Epidermal melanocyte (primary cell): ENCODE data around the gene PMIS2.

Experiments
- DNase-seq: peaks from one replicate; pipeline ENCODE4 v3.0.0; 2011; ENCODE audit warnings: low spot score; ENCODE audit not compliant: insufficient read length

PMIS2 gene

GRCh38 chr19:35585848-35586247 lies at the start of gene PMIS2:
Gene PMIS2 (plus strand): TSS chr19:35586173. CDS start chr19:35586260, 87 bp downstream.
- DNase-seq: no peak

GRCh38 chr19:35539314-35539713 lies 46.7 kb upstream of the PMIS2 start:
- DNase-seq: no peak

- no peak for DNase-seq
Measured at GRCh38 chr19:35539850-35540249, 46.1 kb upstream of the PMIS2 start.

DNA sequence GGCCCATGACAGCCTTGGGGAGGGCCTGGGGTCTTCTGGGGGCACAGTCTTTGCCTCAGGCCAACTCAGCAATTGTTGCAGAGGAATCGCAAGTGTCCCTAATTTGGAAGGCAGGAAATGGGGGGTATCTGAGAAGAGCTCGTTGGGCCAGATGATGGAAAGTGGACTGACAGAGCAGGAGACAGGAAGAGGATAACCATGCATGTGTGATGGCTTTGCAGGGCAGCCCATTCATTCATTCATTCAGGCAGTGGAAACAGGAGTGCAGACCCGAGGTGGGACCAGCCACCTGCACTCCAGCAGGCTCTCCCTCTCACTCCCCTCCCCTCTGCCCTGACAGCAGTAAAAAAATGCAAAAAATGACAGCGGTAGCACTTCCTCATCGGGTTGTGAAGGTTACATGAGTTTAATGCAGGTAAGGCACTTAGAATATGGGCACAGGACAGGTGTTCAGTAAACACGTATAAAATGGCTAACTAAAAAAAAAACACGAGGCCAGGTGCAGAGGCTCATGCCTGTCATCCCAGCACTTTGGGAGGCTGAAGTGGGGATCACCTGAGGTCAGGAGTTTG lies 45.5 kb upstream of the PMIS2 start:
- DNase-seq: no peak

DNA sequence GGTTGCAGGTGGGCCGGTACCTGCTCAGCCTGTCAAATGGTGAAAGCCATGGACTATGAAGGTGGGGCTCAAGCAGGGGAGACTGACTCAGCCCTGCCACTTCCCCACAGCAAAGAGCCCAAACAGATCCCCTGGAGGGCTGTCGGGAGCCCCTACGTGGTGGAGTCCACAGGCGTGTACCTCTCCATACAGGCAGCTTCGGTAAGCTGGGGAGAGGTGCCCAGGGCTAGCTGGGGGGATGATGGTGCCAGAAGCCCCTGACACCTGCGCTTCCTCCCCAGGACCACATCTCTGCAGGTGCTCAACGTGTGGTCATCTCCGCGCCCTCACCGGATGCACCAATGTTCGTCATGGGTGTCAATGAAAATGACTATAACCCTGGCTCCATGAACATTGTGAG lies 43.8 kb upstream of the PMIS2 start:
- no peak for DNase-seq

- DNase-seq: no peak
Measured at GRCh38 chr19:35543280-35544109, 42.5 kb upstream of the PMIS2 start.

- no peak for DNase-seq
Measured at GRCh38 chr19:35544110-35544802, 41.7 kb upstream of the PMIS2 start.

DNA sequence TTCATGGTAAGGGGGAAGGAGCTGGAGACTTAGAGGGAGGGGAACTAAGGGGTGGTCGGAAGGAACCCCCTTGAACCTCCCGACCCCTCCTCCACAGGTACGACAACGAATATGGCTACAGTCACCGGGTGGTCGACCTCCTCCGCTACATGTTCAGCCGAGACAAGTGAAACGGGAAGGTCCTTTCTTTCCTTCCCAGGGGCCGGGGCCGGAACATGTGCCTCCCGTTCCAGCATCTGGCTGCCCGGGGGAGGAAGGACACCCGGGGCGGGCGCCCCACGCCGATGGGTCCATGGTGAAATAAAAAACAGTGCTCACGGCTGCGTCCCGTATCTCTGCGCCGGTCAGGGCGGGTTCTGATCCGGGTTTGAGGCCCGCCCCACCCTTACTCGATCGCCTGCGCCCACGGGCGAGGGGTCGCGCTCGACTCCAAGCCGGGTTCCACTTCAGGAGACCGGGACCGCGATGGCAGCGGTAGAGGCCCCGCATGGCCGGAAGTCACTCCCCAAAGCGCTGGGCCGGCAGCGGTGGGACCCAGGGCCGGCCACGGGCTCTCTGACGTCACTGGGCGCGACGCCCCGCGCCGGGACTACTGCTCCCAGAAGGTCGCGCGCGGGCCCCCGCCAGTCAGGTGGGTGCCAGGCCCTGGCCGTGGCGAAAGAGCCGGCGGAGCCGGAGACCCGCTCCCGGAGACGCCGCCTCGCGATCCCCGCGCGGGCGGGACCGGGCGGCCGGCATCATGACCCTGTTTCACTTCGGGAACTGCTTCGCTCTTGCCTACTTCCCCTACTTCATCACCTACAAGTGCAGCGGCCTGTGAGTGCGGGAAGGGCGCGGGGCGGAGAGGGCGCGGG lies 40.7 kb upstream of the PMIS2 start, which contains the start of gene TMEM147:
Gene TMEM147 (plus strand): TSS at position 626 of the 854 bp plus-strand sequence. CDS start 114 bp downstream, at position 740.
- peak; percentile 99 for DNase-seq

- no peak for DNase-seq
Measured at GRCh38 chr19:35545855-35546381, 40.1 kb upstream of the PMIS2 start.

- no peak for DNase-seq
Measured at GRCh38 chr19:35546532-35546931, 39.4 kb upstream of the PMIS2 start.

DNA sequence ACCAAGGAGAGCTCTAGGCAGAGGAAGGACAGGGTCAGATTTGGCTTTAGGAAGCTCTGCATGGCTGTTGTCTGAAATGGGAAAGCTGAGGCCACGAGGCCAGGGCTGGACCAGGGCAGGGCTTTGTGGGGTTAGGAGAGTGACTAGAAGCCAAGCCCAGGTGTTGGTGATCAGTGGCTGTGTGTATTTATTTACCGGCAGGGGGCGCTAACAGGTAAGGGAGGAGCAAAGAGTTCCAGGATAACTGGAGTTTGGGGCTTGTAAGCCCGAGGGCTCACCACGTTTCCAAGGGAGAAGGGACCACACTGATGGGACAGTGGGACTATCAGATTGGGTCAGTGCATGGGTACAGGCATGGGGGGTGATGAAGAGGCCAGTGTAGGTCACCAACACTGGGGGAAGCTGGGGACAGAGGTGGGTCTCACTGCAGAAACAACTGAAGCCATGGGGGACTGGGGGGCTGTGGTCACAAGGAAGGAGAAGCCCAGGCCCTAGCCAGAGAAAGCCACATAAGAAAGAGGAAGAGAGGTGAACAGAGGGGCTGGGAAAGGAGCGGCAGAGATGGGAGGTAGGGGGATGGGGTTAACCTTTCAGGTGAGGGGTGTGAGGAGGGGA lies 36.7 kb upstream of the PMIS2 start:
- DNase-seq: peak; percentile 57

GRCh38 chr19:35549879-35550523 lies 36.0 kb upstream of the PMIS2 start:
- DNase-seq: no peak

- DNase-seq: no peak
Measured at GRCh38 chr19:35551091-35551810, 34.7 kb upstream of the PMIS2 start.

- no peak for DNase-seq
Measured at GRCh38 chr19:35552534-35553384, 33.2 kb upstream of the PMIS2 start.

GRCh38 chr19:35553385-35554000 lies 32.5 kb upstream of the PMIS2 start:
- no peak for DNase-seq

GRCh38 chr19:35554076-35554475 lies 31.9 kb upstream of the PMIS2 start:
- DNase-seq: no peak

- no peak for DNase-seq
Measured at GRCh38 chr19:35555301-35556005, 30.5 kb upstream of the PMIS2 start.
